Iris pigment epithelial cell (primary cell): ENCODE results near the gene OR51V1.
"Not testable (repeated sequence)": the region's sequence is repeated elsewhere in the genome, so short reads cannot be mapped to it uniquely, and the experiment has no call there.

Experiments used
- DNase-seq: peaks from one replicate; pipeline ENCODE4 v3.0.0-alpha.2; 2011; ENCODE audit warnings: low read depth

OR51V1 gene

GRCh38 chr11:5164807-5165206 is 35.7 kb downstream of the OR51V1 start:
- DNase-seq = not testable (repeated sequence)

- not testable (repeated sequence) for DNase-seq
These were observed 39.4 kb downstream of the OR51V1 start for GRCh38 chr11:5161045-5161444.

GRCh38 chr11:5160217-5160616 is 40.3 kb downstream of the OR51V1 start:
- DNase-seq = not testable (repeated sequence)

- no peak for DNase-seq
These were observed 40.7 kb downstream of the OR51V1 start for GRCh38 chr11:5159806-5160205.

- no peak for DNase-seq
These were observed 45.8 kb downstream of the OR51V1 start, which contains the start of gene OR52A1 for GRCh38 chr11:5154657-5155056. TSS of gene OR52A1 (minus strand) at chr11:5154757. CDS start at chr11:5152369, 2,388 bp downstream.

- DNase-seq = no peak
These were observed 46.7 kb downstream of the OR51V1 start for GRCh38 chr11:5153574-5154431.

- DNase-seq = no peak
These were observed 48.7 kb downstream of the OR51V1 start for GRCh38 chr11:5151713-5152153.
